Nephron progenitor cell (in vitro differentiated cells): ENCODE results near the gene OGFOD2.

ENCODE experiments used
- DNase-seq: peaks from one replicate; pipeline ENCODE4 v3.0.0; 2021
- H3K27ac Mint-ChIP-seq: 2 replicates; pipeline ENCODE4 v1.8.0; 2021; ENCODE audit warnings: mild to moderate bottlenecking, moderate library complexity, mixed read lengths
- H3K27me3 Mint-ChIP-seq: 2 replicates; pipeline ENCODE4 v1.8.0; 2021; ENCODE audit warnings: mild to moderate bottlenecking, low read depth, mixed read lengths; ENCODE audit not compliant: poor library complexity
- H3K36me3 Mint-ChIP-seq: 2 replicates; pipeline ENCODE4 v1.8.0; 2021; ENCODE audit warnings: low read depth, mixed read lengths
- H3K4me1 Mint-ChIP-seq: 2 replicates; pipeline ENCODE4 v1.8.0; 2021; ENCODE audit warnings: mixed read lengths
- H3K4me3 Mint-ChIP-seq: 2 replicates; pipeline ENCODE4 v1.8.0; 2021; ENCODE audit warnings: mild to moderate bottlenecking, moderate library complexity, mixed read lengths
- H3K9me3 Mint-ChIP-seq: 2 replicates; pipeline ENCODE4 v1.8.0; 2021; ENCODE audit warnings: mild to moderate bottlenecking, moderate library complexity, mixed read lengths
- CTCF ChIP-seq: fragments of 200-600 bp; sonication (generic); IDR thresholded peaks from 2 replicates; pipeline ENCODE4 v1.5.0; 2021; ENCODE audit warnings: antibody characterized with exemption

The OGFOD2 gene

DNA sequence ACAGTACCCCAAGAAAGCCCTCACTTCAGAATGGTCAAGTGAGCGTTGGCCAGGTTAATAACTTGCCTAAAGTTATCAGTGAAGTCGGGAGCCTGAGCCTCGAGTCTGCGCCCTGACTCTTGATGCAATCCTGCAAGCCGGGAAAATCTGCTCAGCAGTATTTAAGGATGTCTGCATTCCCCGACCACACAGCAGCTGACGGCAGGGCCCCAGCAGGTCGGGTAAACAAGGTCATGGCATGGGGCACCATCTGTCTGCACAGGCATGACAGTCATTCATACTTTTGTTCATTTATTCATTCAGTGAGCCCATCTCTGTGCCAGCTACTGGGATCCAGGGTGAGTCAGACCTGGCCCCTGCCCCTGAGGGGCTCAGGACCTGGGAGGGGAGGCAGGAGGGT is 19.9 kb upstream of the OGFOD2 start:
- no peak overlapping the region for H3K27ac Mint-ChIP-seq
- peaks cover 4% of the 10 kb centered on the region for H3K27me3 Mint-ChIP-seq
- no peak overlapping the region for H3K4me3 Mint-ChIP-seq
- no peak for DNase-seq
- no peak for TF ChIP-seq CTCF
- H3K9me3 Mint-ChIP-seq: no peaks in the 10 kb centered on the region
- peaks cover 6% of the 10 kb centered on the region for H3K4me1 Mint-ChIP-seq
- H3K36me3 Mint-ChIP-seq: peaks cover 4% of the 10 kb centered on the region

DNA sequence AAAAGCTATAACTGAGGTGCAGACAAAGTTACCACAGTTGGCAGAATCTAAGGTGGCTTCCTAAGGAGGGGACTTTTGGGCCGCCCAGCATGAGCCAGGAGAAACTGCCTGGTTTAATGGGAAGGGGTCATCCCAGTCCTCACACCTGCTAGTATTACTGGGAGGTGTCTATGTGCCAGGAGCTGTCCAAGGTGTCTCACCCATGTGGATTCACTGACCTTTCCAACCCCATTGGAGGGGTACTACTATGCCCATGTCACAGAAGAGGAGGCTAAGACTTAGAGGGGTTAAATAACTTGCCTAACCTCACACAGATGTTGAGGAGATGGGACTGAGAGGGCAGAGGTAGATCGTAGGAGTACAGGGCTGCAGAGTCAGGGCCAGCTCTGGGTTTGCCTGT is 19.0 kb upstream of the OGFOD2 start:
- DNase-seq: no peak

DNA sequence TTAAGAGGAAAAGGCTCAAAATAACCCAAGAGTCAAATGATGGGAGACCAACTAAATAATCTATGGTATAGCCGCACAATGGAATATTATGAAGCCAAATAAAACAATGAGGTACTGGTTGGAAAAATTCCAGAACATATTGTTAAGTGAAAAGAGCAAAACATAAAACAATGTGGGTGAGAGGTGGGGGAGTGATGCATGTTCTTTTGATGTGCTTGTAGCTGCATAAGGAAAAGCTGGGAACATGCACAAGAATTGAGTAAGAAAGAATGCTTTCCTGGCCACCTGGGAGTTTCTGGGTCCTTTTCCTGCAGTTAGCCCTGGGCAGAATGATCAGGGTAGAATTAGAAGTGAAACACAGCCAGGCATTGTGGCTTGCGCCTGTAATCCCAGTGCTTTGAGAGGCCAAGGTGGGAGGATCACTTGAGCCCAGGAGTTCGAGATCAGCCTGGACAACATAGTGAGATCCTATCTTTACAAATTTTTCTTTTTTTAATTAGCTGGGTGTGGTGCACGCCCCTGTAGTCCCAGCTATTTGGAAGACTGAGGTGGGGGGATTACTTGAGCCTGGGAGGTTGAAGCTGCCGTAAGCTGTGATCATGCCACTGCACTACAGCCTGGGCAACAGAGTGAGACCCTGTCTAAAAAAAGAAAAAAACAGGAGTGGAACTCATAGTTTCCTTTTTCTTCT is 16.7 kb upstream of the OGFOD2 start:
- H3K27me3 Mint-ChIP-seq: no peaks in the 10 kb centered on the region
- DNase-seq: no peak
- H3K36me3 Mint-ChIP-seq: peaks cover 4% of the 10 kb centered on the region
- H3K9me3 Mint-ChIP-seq: no peaks in the 10 kb centered on the region
- no peak overlapping the region for H3K4me3 Mint-ChIP-seq
- peaks cover 6% of the 10 kb centered on the region for H3K4me1 Mint-ChIP-seq
- H3K27ac Mint-ChIP-seq: no peak overlapping the region
- TF ChIP-seq CTCF: no peak

More for the DNA sequence above, 19.0 kb upstream of the OGFOD2 start:
- Mint-ChIP-seq H3K36me3 (peaks cover 4% of the 10 kb centered on the region), H3K4me1 (peaks cover 6% of the 10 kb centered on the region), H3K27me3 (peaks cover 4% of the 10 kb centered on the region), H3K9me3 (no peaks in the 10 kb centered on the region), H3K4me3 (no peak overlapping the region), H3K27ac (no peak overlapping the region)
- TF ChIP-seq CTCF: no peak

- Mint-ChIP-seq H3K27ac (no peak overlapping the region), H3K4me3 (no peak overlapping the region), H3K27me3 (no peaks in the 10 kb centered on the region), H3K9me3 (no peaks in the 10 kb centered on the region), H3K4me1 (peaks cover 14% of the 10 kb centered on the region), H3K36me3 (peaks cover 4% of the 10 kb centered on the region)
- no peak for TF ChIP-seq CTCF
- DNase-seq: no peak
These were observed 15.4 kb upstream of the OGFOD2 start for GRCh38 chr12:122959566-122960192.

DNA sequence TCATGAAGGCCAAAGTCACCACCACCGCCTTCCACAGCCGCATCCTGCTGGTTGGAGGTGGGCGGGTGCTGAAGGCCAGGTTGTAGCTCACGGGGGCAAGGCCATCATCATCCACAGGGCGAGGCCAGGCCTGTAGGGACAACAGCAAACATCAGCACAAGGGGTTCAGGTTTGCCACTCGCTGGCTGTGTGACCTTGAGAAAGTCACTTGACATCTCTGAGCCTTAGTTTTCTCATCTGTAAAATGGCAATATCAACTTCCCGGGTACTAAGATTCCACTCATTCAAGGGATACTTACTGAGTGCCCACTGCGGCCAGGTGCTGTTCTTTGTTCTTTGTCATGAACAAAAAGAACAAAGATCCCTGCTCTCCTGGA is 14.9 kb upstream of the OGFOD2 start:
- Mint-ChIP-seq H3K4me3 (no peak overlapping the region), H3K27me3 (no peaks in the 10 kb centered on the region), H3K9me3 (no peaks in the 10 kb centered on the region), H3K4me1 (peaks cover 19% of the 10 kb centered on the region), H3K36me3 (peaks cover 4% of the 10 kb centered on the region), H3K27ac (no peak overlapping the region)
- TF ChIP-seq CTCF: no peak
- no peak for DNase-seq
